Tibial artery (tissue), 4 donors: ENCODE measurements around the gene ZNF493.

Source experiments
- DNase-seq, 2 donors: peaks; one replicate each; pipeline ENCODE4 v3.0.0-alpha.2; 2019
- H3K27ac ChIP-seq, 2 donors: fragments of 200-600 bp; sonication (generic) in 1 of 2; 1 replicate in 1 of 2; 2 replicates in 1 of 2; pipeline ENCODE4 v1.5.1; 2018 to 2019; ENCODE audit warnings: mild to moderate bottlenecking in 1 of 2
- H3K27me3 ChIP-seq, 2 donors: fragments of 200-600 bp; sonication (generic) in 1 of 2; one replicate each; pipeline versions ENCODE4 v1.5.1 to v1.6.0; 2016 to 2019
- H3K36me3 ChIP-seq, 3 donors: fragments of 200-600 bp; sonication (generic) in 2 of 3; one replicate each; pipeline ENCODE4 v1.5.1; 2016 to 2019; ENCODE audit warnings: mild to moderate bottlenecking in 2 of 3
- H3K4me1 ChIP-seq, 4 donors: fragments of 200-600 bp; sonication (generic) in 2 of 4; 1 replicate in 3 of 4; 2 replicates in 1 of 4; pipeline ENCODE4 v1.5.1; 2016 to 2019
- H3K4me3 ChIP-seq, 2 donors: fragments of 200-600 bp; sonication (generic) in 1 of 2; 1 replicate in 1 of 2; 2 replicates in 1 of 2; pipeline ENCODE4 v1.5.1; 2018 to 2019; ENCODE audit warnings: mild to moderate bottlenecking in 2 of 2
- H3K9me3 ChIP-seq, 3 donors: fragments of 200-600 bp; sonication (generic) in 1 of 3; one replicate each; pipeline ENCODE4 v1.5.1; 2016 to 2019
- CTCF ChIP-seq, 2 experiments: fragments of 200-600 bp in 1 of 2; fragments of 450-650 bp in 1 of 2; IDR thresholded peaks; one replicate each; pipeline ENCODE4 v1.5.1; 2017 to 2019; ENCODE audit warnings: antibody characterized with exemption in 2 of 2, mild to moderate bottlenecking in 1 of 2, moderate library complexity in 1 of 2
- intact Hi-C: fragments of 100-400 bp; cut with DNase I; formaldehyde crosslinking; loops from one replicate; pipeline ENCODE4 v1.15.0; 2023; ENCODE audit warnings: low total_unique reads

Gene ZNF493

DNA sequence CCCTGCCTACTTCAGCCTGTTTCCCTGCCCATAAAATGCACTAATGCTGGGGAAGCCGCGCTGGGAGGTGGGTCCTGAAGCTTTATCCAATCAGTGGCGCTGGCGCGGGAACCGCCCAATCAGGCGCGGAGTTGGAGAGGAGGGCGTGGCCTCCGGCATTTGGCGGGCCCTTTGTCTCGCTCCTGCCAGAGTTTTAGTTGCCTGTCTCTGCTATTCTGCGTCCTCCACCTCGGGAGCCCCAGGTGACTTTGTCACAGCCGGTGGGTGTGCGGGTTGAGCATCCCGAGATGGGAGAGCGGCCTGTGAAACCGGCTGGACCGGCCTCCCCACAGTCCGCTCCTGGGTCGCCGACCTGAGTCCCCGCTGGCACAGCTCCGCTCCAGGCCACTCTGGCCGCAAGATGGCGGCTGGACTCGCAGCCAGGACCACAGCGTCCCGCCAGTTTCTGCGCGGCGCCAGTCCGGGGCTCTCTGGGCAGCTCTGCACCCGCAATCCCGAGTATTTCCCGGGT, 77.8 kb downstream of the ZNF493 start:
- DNase-seq, result peak; percentile 45 to 85
- peaks cover 0 to 15% (median 10%) of the 10 kb centered on the region in 4 donors for H3K4me1 ChIP-seq
- no peak for TF ChIP-seq CTCF (IDR thresholded peaks at IDR 0.05)
- intact Hi-C loops, result loop anchor here (5.0 kb wide), 1 partner anchor 272 kb away; no protein-coding TSS in a partner anchor
- no peaks in the 10 kb centered on the region for H3K36me3 ChIP-seq
- no peak overlapping the region for H3K27ac ChIP-seq
- H3K9me3 ChIP-seq, result no peaks in the 10 kb centered on the region
- peaks cover 0 to 6% of the 10 kb centered on the region in 2 donors for H3K27me3 ChIP-seq
- H3K4me3 ChIP-seq, result peak overlapping the region; percentile 45 to 55
